GM19324 (cell line): ENCODE measurements around the gene C5orf47.

Experiments
- ATAC-seq: cut with Tn5 transposase; IDR thresholded peaks from one replicate; pipeline ENCODE4 v1.9.1; 2021; ENCODE audit warnings: mild to moderate bottlenecking, moderate library complexity; ENCODE audit not compliant: unreplicated experiment, low FRiP score

Gene C5orf47, protein sequence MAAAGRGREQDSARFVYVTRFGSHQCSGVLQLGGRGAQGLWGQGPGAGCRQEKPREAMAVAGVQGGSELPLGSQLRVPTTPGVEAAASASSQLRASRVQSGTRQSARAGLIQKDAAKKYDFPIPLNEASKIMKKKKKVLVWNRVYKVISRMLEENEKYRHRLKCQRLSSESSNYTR

DNA sequence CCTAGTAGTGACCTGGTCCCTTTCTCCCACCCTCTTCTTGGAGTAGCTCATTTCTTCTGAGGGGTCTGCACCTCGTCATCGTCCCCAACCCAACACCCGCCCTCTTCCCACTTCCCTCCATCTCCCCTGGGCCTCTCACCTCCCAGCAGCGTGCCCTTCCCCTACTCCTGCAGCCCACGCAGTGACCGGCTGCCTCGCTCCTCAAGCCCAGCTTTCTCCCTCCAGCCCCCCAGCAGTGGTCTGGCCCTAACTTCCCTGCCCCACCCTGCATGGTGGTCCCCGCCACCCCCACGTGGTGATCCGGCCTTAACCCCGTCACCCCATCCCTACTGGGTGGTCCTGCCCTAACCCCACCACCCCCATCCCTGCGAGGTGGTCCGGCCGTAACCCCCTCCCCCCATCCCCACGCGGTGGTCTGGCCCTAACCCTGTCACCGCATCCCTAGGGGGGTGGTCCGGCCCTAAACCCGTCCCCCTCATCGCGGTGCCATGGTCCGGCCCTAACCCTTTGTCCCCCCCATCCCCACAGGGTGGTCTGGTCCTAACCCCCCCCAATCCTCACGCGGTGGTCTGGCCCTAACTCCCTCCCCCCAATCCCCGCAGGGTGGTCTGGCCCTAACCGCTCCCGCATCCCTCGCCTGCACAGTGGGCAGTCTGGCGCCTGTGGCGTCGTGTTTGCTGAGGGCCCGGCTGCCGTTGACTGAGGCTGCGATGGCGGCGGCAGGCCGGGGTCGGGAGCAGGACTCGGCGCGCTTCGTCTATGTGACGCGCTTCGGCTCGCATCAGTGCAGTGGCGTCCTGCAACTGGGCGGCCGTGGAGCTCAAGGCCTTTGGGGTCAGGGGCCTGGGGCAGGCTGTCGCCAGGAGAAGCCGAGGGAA, at the start of gene C5orf47:
Gene C5orf47, plus strand, starts transcription at position 617 of the 878 bp plus-strand sequence. Its CDS starts 94 bp downstream, at position 711.
- no peak for ATAC-seq

DNA sequence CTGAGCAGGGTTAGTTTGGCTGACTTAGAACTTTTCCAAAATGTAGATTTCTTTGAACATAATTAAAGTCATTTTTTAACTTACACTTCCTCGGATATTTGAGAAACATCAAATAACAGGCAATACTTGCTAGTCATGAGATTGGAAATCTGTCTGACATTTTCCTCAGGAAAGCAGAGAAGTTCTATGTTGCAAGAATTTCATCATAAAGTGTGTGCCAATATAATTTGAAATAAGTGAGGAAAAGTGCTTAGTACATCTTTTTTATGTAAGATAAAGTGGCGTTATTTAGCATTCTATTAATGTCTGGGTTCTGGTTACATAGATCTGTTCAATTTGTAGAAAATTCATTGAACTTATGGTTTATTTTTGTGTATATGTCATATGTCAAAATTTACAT, 48.7 kb upstream of the C5orf47 start:
- no peak for ATAC-seq

DNA sequence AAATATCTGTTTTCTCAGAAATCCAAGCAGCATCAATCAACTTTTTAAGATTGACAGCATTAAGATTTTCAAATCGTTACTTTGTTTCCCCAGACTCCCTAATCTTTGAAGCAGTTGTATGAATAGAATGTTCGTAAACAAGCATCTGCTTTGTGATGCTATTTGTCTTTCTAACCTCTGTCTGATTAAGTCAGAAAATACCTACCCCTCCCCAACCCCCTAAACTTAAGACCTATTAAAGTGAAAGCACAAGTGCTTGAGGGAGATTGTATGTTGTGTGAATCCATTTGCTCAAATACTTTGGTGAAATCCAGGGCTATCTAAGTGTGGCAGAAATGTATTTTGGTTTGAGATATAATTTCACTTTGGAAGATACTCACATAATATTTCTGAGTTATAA, 47.9 kb upstream of the C5orf47 start:
- ATAC-seq, result no peak

DNA sequence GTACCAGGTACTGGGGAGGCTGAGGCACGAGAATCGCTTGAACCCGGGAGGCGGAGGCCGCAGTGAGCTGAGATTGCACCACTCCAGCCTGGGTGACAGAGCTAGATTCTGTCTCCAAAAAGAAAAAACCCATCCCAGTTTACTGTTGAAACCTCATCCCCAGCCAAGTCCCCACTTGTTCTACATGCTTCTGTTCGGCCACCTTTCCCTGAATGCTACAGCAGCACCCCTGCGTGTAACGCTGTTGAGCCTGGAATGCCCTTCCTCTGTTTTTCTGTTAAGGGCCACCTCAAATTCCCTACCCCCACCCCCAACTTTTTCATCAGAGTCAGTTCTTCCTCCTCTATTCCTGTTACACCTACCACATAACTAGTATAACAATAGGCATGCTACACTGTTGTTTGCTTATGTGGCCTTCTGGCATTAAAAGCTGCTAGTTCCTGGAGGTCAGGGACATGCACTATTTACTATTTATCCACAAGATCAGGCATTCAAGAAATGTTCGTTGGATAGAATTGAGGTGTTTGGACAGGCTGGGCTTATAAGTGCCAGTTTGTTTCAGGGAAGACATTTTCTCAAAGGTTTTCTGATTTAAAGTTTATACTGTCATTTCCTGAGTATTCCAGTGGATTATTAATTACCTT, 47.1 kb upstream of the C5orf47 start:
- ATAC-seq, result no peak

DNA sequence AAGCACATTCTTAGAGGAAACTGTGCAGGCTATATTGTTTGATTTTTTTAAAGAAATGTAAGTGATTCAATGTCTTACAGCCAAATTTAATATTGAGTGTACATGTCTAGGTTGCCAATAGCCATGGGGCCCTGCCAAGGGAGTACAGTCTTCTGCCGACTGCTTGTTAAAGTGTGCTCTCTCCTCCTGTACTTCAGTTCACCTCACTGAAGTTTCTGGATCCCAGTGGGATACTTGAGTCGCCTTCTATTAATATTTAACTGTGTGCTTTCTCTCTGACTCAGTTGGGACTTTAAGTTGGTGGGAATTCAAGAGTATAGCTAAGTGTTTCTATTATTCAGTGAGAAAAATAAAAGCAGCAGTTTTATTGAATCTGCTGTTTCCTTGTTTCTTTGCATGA, 44.5 kb upstream of the C5orf47 start:
- ATAC-seq, result no peak

DNA sequence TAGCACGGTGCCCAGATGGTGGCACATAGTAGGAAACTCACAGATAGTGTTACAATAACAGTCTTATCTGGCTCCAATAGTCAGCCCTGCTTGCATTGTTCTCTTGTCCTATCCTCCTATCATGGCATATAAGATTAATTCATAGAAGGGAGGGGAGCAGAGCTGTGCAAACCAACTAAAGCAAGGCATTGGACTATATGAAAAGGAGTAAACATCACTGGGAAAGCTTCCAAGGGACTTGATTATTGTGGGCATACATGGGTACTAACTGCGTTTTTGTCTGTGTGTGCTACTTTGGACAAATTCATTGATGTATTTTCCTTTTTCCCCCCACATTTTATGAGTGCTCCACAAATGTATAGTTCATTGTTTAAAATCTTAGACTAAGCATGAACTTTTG, 43.8 kb upstream of the C5orf47 start:
- no peak for ATAC-seq

DNA sequence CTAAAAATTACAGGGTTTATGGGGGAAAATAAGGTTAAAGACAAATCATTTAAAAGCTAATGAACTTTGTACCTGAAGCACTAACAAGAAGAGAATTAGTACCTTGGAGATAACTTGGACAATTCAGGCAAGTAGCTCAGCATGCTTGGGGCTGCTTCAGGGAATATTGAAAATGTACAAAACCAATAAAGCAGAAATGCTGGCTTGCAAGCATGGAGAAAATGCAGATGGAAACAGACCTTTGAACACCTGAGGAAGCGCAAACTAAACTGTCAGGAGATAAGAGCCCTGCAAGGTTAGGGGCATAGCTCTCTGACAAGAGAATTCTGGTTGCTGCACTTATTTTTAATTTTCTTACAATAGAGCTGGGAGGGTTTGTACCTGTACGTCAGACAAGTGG, 42.6 kb upstream of the C5orf47 start:
- no peak for ATAC-seq

DNA sequence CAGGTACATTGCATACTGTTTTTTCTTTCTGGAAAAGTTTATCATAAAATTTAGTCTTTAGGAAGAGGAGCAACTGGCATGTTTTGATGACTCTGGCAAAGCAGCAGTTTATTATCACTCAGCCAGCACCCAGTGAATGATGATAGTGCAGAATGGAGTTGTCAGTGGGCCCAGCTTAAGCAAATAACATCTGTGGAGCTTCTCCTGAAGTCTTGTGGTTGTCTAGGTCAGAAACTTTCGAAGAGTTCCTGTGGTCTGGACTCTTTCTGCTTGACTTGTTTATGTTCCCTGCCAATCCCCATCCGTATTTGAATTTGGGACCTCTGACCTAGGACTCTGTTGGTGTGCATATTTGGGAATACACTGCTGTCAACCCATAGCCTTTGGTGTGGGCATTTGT, 38.1 kb upstream of the C5orf47 start:
- ATAC-seq, result no peak

DNA sequence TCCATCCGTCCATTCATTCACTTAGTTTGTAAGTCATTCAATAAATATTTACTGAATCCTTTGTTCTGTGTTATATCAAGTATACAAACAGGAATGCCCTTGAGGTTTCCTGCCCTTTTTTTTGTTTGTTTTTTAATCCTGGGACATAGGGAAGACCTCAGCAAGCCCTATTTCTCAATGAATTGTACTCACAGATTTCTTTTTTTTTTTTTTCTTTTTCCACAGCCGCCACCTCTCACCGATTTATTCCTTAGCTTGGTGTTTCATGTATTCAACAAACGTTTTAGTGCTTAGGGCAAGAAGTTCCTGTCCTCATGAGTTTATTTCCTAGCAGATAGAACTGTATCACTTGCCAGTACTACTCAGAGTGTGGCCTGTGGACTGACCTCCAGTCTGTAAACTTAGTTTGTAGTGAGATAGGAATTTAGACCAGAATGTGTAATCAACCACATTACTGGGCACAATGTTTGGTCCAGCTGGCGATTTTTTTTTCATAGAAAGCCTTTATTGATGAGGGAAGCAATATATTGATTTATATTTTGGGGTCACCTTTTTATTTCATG, 35.4 kb upstream of the C5orf47 start:
- no peak for ATAC-seq

DNA sequence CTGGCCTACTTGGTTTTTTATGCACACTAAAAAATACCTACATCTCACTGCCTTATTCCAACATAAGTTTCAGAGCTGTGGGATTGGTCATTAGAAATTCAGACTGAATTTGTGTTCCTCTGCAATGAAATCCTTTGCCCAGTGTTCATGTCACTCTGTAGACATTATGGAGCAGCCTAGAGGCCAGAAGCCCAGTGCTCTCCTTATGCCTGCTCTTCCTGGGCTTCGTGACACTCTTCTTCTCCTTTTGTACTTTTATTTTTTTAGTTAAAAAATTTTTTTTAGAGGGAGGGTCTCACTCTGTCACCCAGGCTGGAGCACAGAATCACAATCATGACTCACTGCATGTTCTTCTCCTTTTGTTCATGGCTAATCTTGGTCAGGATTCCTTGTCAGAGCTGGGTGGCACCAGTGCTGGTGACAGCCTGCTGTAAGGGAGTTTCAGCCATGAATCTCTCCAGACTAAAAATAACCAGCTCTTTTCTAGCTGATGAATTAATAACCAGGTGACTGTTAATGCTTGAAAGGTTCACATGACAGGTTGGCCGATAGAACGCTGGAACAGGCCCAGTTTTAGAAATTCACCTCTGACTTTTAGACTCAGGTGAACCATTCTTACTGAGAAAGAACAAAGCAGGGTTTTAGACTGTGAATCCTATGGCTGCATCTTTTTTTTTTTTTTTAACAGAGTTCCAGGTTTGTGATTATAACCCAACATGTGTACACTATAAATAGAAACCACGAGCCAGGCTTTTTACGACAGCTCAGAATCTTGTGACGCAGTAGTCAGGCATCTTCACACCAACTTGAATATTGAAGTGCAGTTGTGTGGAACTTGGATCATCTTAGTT, 34.1 kb upstream of the C5orf47 start:
- ATAC-seq, result no peak

DNA sequence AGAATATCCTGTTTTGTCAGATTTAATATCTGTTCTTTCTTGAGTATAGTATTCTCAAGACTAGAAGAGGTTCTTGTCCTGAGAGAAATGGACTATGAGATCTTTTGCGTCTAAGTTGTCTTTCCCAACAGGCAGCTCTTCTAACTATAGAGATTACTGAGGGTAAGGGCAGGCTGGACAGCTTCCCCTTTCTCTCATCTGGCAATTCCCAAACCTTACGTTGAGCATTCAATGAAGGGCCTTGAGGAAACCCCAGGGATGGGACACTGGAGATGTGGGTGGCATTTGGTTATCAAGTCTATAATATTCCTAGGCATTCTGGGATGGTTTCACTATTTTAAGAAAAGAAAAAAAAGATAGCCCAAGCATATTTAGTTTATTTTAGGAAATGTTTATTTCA, 28.0 kb upstream of the C5orf47 start:
- ATAC-seq, result no peak

DNA sequence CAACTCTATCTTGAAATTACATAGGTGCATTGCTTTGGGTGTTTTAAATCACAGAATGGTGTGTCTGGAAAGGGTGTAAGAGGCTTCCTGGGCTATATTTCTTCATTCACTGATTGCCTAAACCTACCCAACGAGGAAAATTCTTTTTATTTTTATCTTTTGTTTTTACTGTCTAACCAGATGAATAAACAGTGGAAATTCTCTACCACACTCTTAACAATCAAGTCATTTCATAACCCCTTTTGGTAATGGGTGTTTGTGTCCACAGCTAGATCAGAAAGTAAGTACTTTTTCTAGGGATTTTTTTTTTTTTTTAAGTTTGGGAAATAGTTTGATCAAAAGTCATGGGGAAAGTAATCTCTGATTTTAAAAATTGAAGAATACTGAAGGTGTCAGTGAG, 27.6 kb upstream of the C5orf47 start:
- no peak for ATAC-seq

DNA sequence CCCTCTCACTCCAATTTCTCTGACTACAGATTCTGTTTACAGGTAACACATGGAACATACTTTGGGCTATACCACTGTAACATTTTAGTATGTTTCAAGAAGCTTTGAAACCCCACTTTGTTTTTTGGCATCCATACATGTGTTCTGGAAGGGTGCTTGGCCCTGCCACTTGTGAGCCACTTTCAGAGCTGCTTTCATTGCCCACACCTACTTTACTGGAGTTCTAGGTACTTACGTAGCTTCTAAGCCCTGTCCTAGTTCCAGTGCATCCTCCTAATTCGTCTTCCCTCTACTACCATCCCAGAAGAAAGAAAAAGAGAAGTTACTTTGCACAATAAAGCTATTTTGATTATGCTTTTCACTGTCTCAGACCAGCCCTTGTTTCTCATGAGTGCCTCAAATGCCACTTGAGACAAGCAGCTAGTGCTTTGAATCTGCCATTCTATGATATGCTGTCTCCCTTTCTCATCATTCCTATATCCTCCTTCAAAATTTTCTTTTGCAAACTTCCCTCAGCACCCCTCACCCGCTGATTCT, 26.5 kb upstream of the C5orf47 start:
- no peak for ATAC-seq

DNA sequence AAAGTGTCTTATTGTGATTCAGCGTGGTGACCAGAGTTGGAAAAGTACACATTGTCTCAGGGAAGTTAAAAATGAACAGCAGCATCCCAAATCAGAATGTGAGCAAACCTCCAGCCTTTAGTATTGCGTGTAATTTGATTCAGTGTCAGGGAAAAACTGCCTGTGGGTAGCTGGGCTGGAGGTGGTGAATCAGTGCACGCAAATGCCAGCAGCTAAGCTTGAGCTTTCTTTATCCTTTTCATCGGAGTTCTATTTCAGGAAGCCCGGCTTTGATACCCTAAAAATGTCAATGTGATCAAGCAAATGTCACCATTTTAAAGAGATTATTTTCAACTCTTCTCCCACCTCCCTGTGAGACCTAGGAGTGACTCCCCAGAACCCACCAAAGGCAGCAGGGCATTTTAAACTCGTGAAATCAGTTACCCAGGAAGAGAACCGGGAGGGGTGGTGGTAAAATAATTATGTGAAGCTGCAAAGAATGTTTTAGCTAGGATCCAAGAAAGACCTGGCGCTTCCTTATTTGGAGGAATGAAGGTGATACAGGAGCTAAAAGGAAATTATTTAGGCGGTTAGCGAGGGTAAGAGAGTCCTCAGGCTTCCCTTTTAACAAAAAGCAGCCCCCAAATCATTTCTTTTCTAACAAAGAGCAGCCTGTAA, 25.7 kb upstream of the C5orf47 start:
- ATAC-seq, result no peak

DNA sequence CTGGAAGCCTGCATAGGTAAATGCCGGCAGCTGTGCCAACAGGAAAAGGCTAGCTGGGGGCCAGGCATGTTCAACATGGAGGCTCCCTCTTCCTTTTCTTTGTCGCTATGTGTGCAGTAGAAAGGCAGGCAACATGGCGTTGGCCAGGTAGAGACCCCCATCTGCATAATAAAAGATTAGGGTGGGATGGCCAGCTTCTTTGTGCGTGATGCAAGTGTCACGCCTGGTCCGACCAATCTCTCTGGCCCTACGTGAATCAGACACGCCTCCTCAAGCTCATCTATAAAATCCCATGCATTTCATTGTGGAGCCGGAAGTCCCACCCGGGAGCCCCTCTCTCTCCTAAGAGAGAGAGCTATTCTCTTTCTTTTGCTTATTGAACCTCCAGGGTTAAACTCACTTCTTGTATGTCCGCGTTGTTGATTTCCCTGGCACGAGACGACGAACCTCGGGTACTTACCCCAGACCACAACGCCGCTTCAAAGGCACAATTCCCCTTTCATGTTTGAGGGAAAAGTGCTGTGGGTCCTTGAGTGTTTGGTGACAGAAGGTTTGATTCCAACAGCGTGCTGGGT, 25.0 kb upstream of the C5orf47 start:
- no peak for ATAC-seq

DNA sequence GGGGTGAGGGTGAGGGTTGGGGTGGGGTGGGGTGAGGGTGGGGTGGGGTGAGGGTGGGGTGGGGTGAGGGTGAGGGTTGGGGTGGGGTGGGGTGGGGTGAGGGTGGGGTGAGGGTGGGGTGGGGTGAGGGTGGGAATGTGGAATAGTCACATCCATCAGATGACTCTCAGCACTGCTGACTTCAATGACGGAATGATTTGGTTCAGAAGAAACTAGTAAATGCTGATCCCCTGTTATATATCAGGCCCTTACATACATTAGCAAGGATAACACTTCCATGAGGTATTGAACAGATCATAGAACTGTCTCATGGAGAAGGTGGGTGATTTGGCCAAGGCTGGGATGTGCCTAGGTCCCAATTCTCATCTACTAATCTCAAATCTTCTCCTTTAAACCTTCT, 24.5 kb upstream of the C5orf47 start:
- ATAC-seq, result no peak

DNA sequence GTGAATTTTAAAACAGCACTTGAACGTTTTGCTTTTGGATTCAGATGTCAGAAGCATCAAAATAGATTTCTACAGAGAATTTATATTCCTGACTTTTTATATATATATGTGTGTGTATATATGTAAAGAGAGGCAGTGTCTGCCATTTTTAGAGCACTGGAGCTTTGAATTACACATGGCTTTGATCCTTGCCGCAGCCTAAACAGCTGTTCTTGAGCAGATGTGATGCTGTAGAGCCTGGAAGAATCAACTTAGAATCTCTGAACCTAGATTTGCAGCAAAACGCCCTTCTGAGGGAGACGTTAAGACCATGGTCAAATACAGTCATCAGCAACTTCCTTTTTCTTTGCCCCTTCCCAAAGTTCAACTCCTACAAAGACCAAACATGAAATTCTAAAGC, 21.7 kb upstream of the C5orf47 start:
- no peak for ATAC-seq

DNA sequence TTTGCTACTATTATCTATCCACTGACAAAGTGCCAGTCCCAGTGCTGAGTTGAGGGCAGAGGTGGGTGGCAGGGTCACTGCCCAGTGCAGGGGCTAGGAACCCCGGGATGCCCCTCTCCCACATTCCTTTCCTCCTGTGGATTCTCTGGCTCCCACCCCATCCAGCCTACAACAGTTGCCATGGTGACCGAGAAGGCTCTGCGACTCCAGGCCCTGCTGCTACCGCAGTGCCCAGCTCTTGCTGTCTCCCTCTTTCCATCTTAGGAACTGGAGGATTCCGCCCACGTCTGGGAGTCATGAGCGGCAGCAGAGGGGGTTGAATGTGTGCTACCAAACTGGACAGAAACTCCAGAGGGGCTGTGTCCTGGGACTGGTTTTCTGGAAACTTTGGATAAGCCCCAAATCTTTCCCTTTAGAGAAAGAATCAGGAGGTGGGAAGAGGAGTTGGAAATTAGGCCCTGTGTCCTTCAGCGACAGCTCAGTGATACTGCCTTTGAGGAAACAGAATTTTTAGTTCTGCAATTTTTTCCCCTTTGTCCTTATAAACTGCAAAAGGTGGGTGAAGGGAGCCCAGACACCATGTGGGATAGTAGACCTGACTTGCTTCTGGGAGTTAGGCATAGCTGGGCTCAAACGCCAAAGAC, 20.7 kb upstream of the C5orf47 start:
- ATAC-seq, result no peak
